DOHH2 (cell line): ENCODE measurements around the gene NPAS3.

ENCODE experiments used
- CTCF ChIP-seq: fragments of 200-600 bp; sonication (generic); IDR thresholded peaks from one replicate; pipeline ENCODE4 v1.5.1; 2014; ENCODE audit warnings: antibody characterized with exemption, mild to moderate bottlenecking, low read depth, low read length; ENCODE audit not compliant: poor library complexity, severe bottlenecking
- EZH2phosphoT487 ChIP-seq: fragments of 200-600 bp; sonication (generic); IDR thresholded peaks from 2 replicates; pipeline ENCODE4 v1.6.1; 2017; ENCODE audit warnings: borderline replicate concordance, mild to moderate bottlenecking, antibody characterized with exemption, low read length, moderate library complexity, mixed read lengths

DNA sequence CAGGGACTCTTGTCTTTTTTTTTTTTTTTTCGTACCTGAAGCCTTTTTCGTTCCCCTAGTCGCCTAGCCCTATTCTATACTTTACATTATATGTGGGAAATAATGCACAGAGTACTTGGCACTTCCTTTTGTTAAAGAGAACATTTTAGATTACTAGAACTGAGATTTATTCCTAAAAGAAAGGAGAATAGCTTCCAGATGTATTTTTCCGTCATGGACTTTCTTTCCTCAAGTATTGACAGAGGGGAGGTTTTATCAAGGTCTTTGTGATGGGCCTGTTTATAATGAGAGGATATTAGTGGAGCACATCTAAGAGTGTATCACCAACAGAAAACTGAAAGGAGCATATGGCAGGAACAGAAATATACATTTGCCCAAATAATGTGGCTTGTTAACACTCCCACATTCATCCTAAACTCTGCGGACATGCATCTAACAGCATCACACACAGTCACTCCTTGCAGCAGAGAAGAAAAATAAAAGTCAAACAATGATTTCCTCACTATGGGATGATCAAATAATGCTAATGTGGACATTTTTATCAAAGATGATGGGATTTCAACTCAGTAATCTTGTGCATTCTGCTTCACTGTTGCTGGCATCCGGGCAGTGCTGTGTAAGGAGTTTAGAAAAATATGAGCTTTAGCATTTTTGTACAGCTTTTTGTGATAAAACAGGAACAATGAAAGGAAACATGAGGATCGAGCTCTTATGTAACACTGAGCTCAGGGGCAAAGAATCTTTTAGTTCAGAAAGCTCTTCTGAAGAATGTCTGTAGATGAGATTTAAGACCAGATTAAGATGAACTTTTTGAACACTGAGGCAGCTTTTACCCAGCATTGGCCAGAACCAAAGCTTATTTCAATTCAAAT is 829.1 kb downstream of the NPAS3 start:
- TF ChIP-seq CTCF = no peak
- TF ChIP-seq EZH2phosphoT487 = no peak
